Transverse colon (tissue), 4 donors: ENCODE results near the gene OLFM1. TPM values are rescaled to one million over a fixed set of nuclear protein-coding genes. Genes with fewer than 3 reads are reported as not detected.

Source experiments
- DNase-seq: peaks from one replicate; pipeline ENCODE4 v3.0.0-alpha.2; 2019
- H3K27ac ChIP-seq, 4 donors: fragments of 200-600 bp; sonication (generic); 2 replicates each; pipeline ENCODE4 v1.5.1; 2016 to 2018; ENCODE audit warnings: inconsistent platforms in 4 of 4
- H3K27me3 ChIP-seq: fragments of 200-600 bp; sonication (generic); 2 replicates; pipeline ENCODE4 v1.5.1; 2017; ENCODE audit warnings: inconsistent platforms
- H3K36me3 ChIP-seq, 4 donors: fragments of 200-600 bp; sonication (generic); 2 replicates each; pipeline ENCODE4 v1.5.1; 2017 to 2019; ENCODE audit warnings: inconsistent platforms in 4 of 4
- H3K4me1 ChIP-seq, 4 donors: fragments of 200-600 bp; sonication (generic); 2 replicates each; pipeline ENCODE4 v1.5.1; 2017 to 2020; ENCODE audit warnings: inconsistent platforms in 4 of 4
- H3K4me3 ChIP-seq, 4 donors: fragments of 200-600 bp; sonication (generic); 1 replicate in 1 of 4; 2 replicates in 3 of 4; pipeline versions ENCODE4 v1.5.1 to v1.6.1; 2017 to 2019; ENCODE audit warnings: inconsistent platforms in 4 of 4
- H3K9me3 ChIP-seq, 2 donors: fragments of 200-600 bp; sonication (generic); 2 replicates each; pipeline ENCODE4 v1.5.1; 2017 to 2019; ENCODE audit warnings: inconsistent platforms in 2 of 2
- CTCF ChIP-seq, 5 experiments: fragments of 200-600 bp in 3 of 5; fragments of 450-650 bp in 2 of 5; sonication (generic) in 3 of 5; IDR thresholded peaks; 1 replicate in 2 of 5; 2 replicates in 3 of 5; pipeline ENCODE4 v1.5.1; 2016 to 2017; ENCODE audit warnings: antibody characterized with exemption in 5 of 5, inconsistent platforms in 3 of 5, mild to moderate bottlenecking in 2 of 5, moderate library complexity in 1 of 5
- EP300 ChIP-seq: sonication (generic); formaldehyde crosslinking; IDR thresholded peaks from one replicate; pipeline ENCODE4 v1.6.1; 2017; ENCODE audit warnings: antibody characterized with exemption, low read depth
- POLR2A ChIP-seq: fragments of 450-650 bp; IDR thresholded peaks from one replicate; pipeline ENCODE4 v1.6.1; 2016; ENCODE audit warnings: antibody characterized with exemption, mild to moderate bottlenecking, moderate library complexity
- POLR2AphosphoS5 ChIP-seq, 3 donors: sonication (generic); formaldehyde crosslinking; IDR thresholded peaks; one replicate each; pipeline ENCODE4 v1.6.1; 2016; ENCODE audit warnings: antibody characterized with exemption in 3 of 3
- WGBS, 2 donors: methylation state at CpG; one replicate each; pipeline ENCODE4 v1.1.5; 2018; ENCODE audit warnings: low coverage in 1 of 2; 5-methylcytosine and 5-hydroxymethylcytosine counted together
- in situ Hi-C, 4 donors: fragments of 200-750 bp; cut with MboI; loops; one replicate each; pipeline versions ENCODE4 v1.15.0 to v1.15.1; 2017; ENCODE audit warnings: low sequenced_read_pairs in 3 of 4, low pct_ligation_motif_present in 1 of 4, low pct_unique_long_range_greater_than_20kb in 1 of 4
- intact Hi-C: fragments of 100-400 bp; cut with DNase I; formaldehyde crosslinking; loops from one replicate; pipeline ENCODE4 v1.15.1; 2023; ENCODE audit warnings: low total_unique reads
- total RNA-seq, 4 donors: library from RNA; depleted of rRNA; stranded (reverse); fragments of >200 nt; gene quantifications; one replicate each; pipeline ENCODE4 v1.1.0, GENCODE V29; 2016

The OLFM1 gene
- total RNA-seq, 4 donors from 2014 or later: 3.7 to 7.8 (median 4.0) TPM; not detected in 1

GRCh38 chr9:135100725-135101410 lies 13.4 kb downstream of the OLFM1 start:
- in situ Hi-C loops (no loop called here), intact Hi-C loops (loop anchor here (5.0 kb wide), 1 partner anchor 381 kb away; no protein-coding TSS in a partner anchor)
- Histone ChIP-seq H3K36me3 (no peaks in the 10 kb centered on the region), H3K27ac (no peak overlapping the region), H3K27me3 (no peaks in the 10 kb centered on the region), H3K4me1 (no peaks in the 10 kb centered on the region), H3K9me3 (no peaks in the 10 kb centered on the region), H3K4me3 (no peak overlapping the region)
- no peak for DNase-seq
- WGBS, 2 donors: 67 to 77% methylated on average over 1 to 10 of the region's 10 CpGs
- no peak for TF ChIP-seq POLR2A
- no peak for TF ChIP-seq POLR2AphosphoS5 (IDR thresholded peaks at IDR 0.05)
- TF ChIP-seq CTCF (IDR thresholded peaks at IDR 0.05): no peak
- TF ChIP-seq EP300: no peak

- WGBS, 2 donors: 68% methylated on average over 11 of the region's 11 CpGs; no CpG with 5 or more reads in 1 of the 2 donors
- no peak for TF ChIP-seq EP300
- no peak for TF ChIP-seq POLR2A
- no peak for TF ChIP-seq POLR2AphosphoS5 (IDR thresholded peaks at IDR 0.05)
- no peak for TF ChIP-seq CTCF (IDR thresholded peaks at IDR 0.05)
- in situ Hi-C loops (no loop called here), intact Hi-C loops (loop anchor here (5.0 kb wide), 1 partner anchor 381 kb away; no protein-coding TSS in a partner anchor)
- Histone ChIP-seq H3K27me3 (no peaks in the 10 kb centered on the region), H3K4me1 (no peaks in the 10 kb centered on the region), H3K27ac (no peak overlapping the region), H3K9me3 (no peaks in the 10 kb centered on the region), H3K4me3 (no peak overlapping the region), H3K36me3 (no peaks in the 10 kb centered on the region)
- no peak for DNase-seq
Measured at GRCh38 chr9:135101486-135101885, 14.0 kb downstream of the OLFM1 start.

- intact Hi-C loops (loop anchor here (5.0 kb wide), 1 partner anchor 380 kb away; no protein-coding TSS in a partner anchor), in situ Hi-C loops (no loop called here)
- WGBS, 2 donors: 86% methylated on average over 6 of the region's 8 CpGs; no CpG with 5 or more reads in 1 of the 2 donors
- no peak for TF ChIP-seq CTCF (IDR thresholded peaks at IDR 0.05)
- TF ChIP-seq EP300: no peak
- TF ChIP-seq POLR2AphosphoS5 (IDR thresholded peaks at IDR 0.05): no peak
- Histone ChIP-seq H3K4me3 (no peak overlapping the region), H3K4me1 (no peaks in the 10 kb centered on the region), H3K27me3 (no peaks in the 10 kb centered on the region), H3K9me3 (no peaks in the 10 kb centered on the region), H3K27ac (no peak overlapping the region), H3K36me3 (no peaks in the 10 kb centered on the region)
- DNase-seq: no peak
Measured at GRCh38 chr9:135101926-135102325, 14.5 kb downstream of the OLFM1 start.

GRCh38 chr9:135102331-135102730 lies 14.9 kb downstream of the OLFM1 start:
- 91% methylated on average over 12 of the region's 12 CpGs; no CpG with 5 or more reads in 1 of the 2 donors for WGBS, 2 donors
- TF ChIP-seq POLR2AphosphoS5 (IDR thresholded peaks at IDR 0.05) (no peak), EP300 (no peak), CTCF (IDR thresholded peaks at IDR 0.05) (no peak), POLR2A (no peak)
- Histone ChIP-seq H3K27ac (no peak overlapping the region), H3K9me3 (no peaks in the 10 kb centered on the region), H3K4me3 (no peak overlapping the region), H3K27me3 (peaks cover 2% of the 10 kb centered on the region), H3K36me3 (no peaks in the 10 kb centered on the region), H3K4me1 (no peaks in the 10 kb centered on the region)
- in situ Hi-C loops (no loop called here), intact Hi-C loops (loop anchor here (5.0 kb wide), 1 partner anchor 380 kb away; no protein-coding TSS in a partner anchor)
- no peak for DNase-seq
